ENCODE results near the gene KMT2B. TPM values are rescaled to one million over a fixed set of nuclear protein-coding genes. Genes with fewer than 3 reads are reported as not detected.

Gene KMT2B
- total RNA-seq, 1 experiment from 2014 or later = 66.6 TPM

GRCh38 chr19:35784503-35785338 lies 66.9 kb downstream of the KMT2B start:
- TF ChIP-seq ZNF263 (CRISPR knock-in tag; IDR thresholded peaks at IDR 0.05; ENCODE audit: low read depth) = peak; percentile 65; the same call in 1 of the 2 replicates
- 0 out of 2 replicates have a peak, but pooled peaks have one; percentile 35 for TF ChIP-seq TP53 (CRISPR knock-in tag; IDR thresholded peaks at IDR 0.05)
- TF ChIP-seq ZNF423 (CRISPR knock-in tag; IDR thresholded peaks at IDR 0.05) = peak; percentile 57; the same call in 1 of the 2 replicates
- no peak for TF ChIP-seq ATF3 (CRISPR knock-in tag; conservative IDR thresholded peaks at IDR 0.05)
- no peak for TF ChIP-seq TEAD1 (CRISPR knock-in tag; IDR thresholded peaks at IDR 0.05)
- no peak for TF ChIP-seq AR (CRISPR knock-in tag; IDR thresholded peaks at IDR 0.05)
- no peak for TF ChIP-seq CTCF (IDR thresholded peaks at IDR 0.05)
- TF ChIP-seq PREB (CRISPR knock-in tag; IDR thresholded peaks at IDR 0.05; ENCODE audit: borderline replicate concordance) = no peak
- TF ChIP-seq IRF2 (CRISPR knock-in tag; IDR thresholded peaks at IDR 0.05; ENCODE audit: borderline replicate concordance, low read depth) = no peak
- no peak for TF ChIP-seq ZNF317 (CRISPR knock-in tag; IDR thresholded peaks at IDR 0.05; ENCODE audit: borderline replicate concordance, low read depth)
- no peak for TF ChIP-seq E2F4 (CRISPR knock-in tag; IDR thresholded peaks at IDR 0.05; ENCODE audit: borderline replicate concordance, low read depth)
- 0 out of 2 replicates have a peak, but pooled peaks have one; percentile 61 for TF ChIP-seq NR3C1 (CRISPR knock-in tag; conservative IDR thresholded peaks at IDR 0.05; ENCODE audit: low read depth)
- peak; percentile 70 for TF ChIP-seq MYBL2 (CRISPR knock-in tag; IDR thresholded peaks at IDR 0.05)
- 0 out of 2 replicates have a peak, but pooled peaks have one; percentile 38 for TF ChIP-seq FOXK1 (CRISPR knock-in tag; IDR thresholded peaks at IDR 0.05)
- 0 out of 2 replicates have a peak, but pooled peaks have one; percentile 40 for TF ChIP-seq E2F5 (CRISPR knock-in tag; IDR thresholded peaks at IDR 0.05)
- no peak for TF ChIP-seq E2F1 (CRISPR knock-in tag; IDR thresholded peaks at IDR 0.05)
- peak; percentile 68 for TF ChIP-seq SP1 (CRISPR knock-in tag; conservative IDR thresholded peaks at IDR 0.05)
- peak; percentile 33; the same call in 1 of the 2 replicates for TF ChIP-seq FOXP1 (CRISPR knock-in tag; IDR thresholded peaks at IDR 0.05; ENCODE audit: borderline replicate concordance)
- TF ChIP-seq HMGXB4 (CRISPR knock-in tag; IDR thresholded peaks at IDR 0.05) = peak; percentile 74
- Mint-ChIP-seq H3K36me3 (no peaks in the 10 kb centered on the region), H3K4me3 (peak overlapping the region; percentile 65), H3K27ac (no peak overlapping the region), H3K27me3 (ENCODE audit: low read depth) (no peaks in the 10 kb centered on the region), H3K9me3 (no peaks in the 10 kb centered on the region), H3K4me1 (peaks cover 29% of the 10 kb centered on the region)
- DNase-seq (ENCODE audit: low spot score) (peak; percentile 91), ATAC-seq (peak; percentile 91)
- ChIA-PET POLR2A (interaction anchor here (0.7 to 1.6 kb wide), 9 partner anchors 27 to 227 kb away, joined by 3 to 10 read pairs (median 3); partner anchors contain the start of genes COX6B1, HSPB6, IGFLR1 and PROSER3), CTCF (interaction anchor here (0.6 to 2.8 kb wide), 60 partner anchors 9 to 326 kb away, joined by 3 to 41 read pairs (median 6); partner anchors contain the start of genes APLP1, ARHGAP33, HAUS5 and HSPB6)
